Colon (tissue), 2 donors: Measurements from ENCODE around the gene ATAD2B.

ENCODE experiments used
- FAIRE-seq: peaks from 2 replicates; lab custom pipeline; 2012; peaks lifted over from hg19 to GRCh38; lab: Jason Lieb, UNC
- donor health status: control.
- donor health status: control.

Gene ATAD2B

GRCh38 chr2:23699580-23699925, 227.4 kb downstream of the ATAD2B start:
- no peak for FAIRE-seq

DNA sequence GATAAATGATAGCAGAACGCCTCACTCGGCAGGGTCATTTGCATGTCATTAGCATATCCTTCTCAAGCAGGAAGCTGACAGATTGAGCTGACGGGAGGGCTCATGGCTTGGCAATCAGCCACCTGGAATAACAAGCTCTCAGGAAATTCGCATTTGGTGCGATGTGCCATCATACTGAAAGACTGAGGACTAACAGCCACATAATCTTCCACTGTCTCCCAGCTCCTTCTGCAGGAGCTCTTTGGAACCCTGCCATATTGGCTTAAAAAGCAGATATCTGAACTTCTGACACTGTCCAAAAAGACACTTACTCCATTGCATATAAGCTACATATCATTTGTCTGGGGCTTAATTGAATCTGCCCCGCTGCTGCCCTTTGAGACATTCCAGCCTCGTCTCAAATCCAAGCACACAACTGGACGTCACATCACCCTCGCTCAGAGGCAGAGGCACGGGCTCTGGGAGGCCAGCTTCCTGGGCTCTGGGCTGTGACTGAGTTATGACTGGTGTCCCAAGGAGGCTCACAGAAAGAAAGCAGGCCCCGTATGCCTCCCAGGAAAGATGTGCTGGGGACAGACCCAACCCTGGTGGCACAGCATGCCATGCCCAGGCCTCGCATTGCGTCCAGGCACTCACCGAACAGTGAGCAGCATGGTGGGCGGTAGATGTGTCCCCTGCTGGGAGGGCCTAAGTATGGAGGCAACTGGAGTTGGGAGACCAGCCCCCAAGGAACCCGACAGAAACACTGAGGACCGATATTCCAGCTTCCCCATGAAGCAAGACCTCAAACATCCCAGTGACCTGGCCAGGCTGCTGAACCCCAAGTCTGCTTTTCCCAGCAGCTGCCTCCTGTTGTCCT, 228.0 kb downstream of the ATAD2B start:
- FAIRE-seq, result no peak
